BJ (cell line): ENCODE data around the gene MREG. TPM values are rescaled to one million over a fixed set of nuclear protein-coding genes. Genes with fewer than 3 reads are reported as not detected.

Experiments
- CTCF ChIA-PET: fragments of 350-600 bp; formaldehyde crosslinking; extraction: SDS; loops from one replicate; lab custom pipeline; 2021; ENCODE audit warnings: antibody characterized with exemption, inconsistent platforms; lab: Yijun Ruan, JAX
- POLR2A ChIA-PET: fragments of 300-600 bp; sonication (Branson Sonifier 250); formaldehyde crosslinking; extraction: SDS; loops from one replicate; lab custom pipeline; 2021; ENCODE audit warnings: antibody characterized with exemption; lab: Charles Lee
- DNase-seq: peaks from one replicate; pipeline ENCODE4 v3.0.0-alpha.2; 2011; ENCODE audit warnings: low read depth
- H3K27me3 ChIP-seq: 2 replicates; pipeline ENCODE4 v1.6.0; 2011; ENCODE audit warnings: low read length; ENCODE audit not compliant: control insufficient read depth, insufficient read depth
- H3K36me3 ChIP-seq: 2 replicates; pipeline ENCODE4 v1.5.1; 2011; ENCODE audit warnings: low read length; ENCODE audit not compliant: control insufficient read depth, insufficient read depth
- H3K4me3 ChIP-seq: 2 replicates; pipeline ENCODE4 v1.5.1; 2011; ENCODE audit warnings: low read depth, mild to moderate bottlenecking, control low read depth, low read length
- polyA plus RNA-seq: library from polyadenylated mRNA; depleted of rRNA; stranded (reverse); fragments of >200 nt; gene quantifications from 2 replicates; pipeline ENCODE4 v1.2.3, GENCODE V29; 2011
- TF ChIP-seq, protein P1 (sequence below): IDR thresholded peaks from 2 replicates; pipeline ENCODE4 v1.5.1; 2011; ENCODE audit warnings: low read depth, mild to moderate bottlenecking, control low read depth, inconsistent platforms, low read length, moderate library complexity; ENCODE audit not compliant: insufficient read depth

MREG gene
- polyA plus RNA-seq, 1 experiment = 1.1 TPM

DNA sequence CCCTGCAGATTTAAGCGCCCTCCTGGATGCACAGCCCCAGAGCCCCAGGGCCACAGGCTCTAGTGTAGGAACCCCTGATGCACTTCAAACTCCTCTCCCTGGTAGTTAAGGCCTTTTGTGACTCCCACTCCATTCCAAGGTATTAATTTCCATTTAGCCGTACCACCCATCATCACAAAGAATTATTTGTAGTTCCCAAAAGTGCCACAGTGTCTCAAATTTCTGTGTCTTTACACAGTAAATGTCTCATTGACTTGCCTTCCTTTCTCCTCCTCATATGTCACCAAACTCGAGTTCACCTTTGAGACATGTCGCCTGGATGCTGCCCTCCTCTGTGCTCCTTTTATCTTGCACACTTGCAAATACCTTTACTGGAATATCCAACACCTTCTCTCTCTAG lies 42.3 kb upstream of the MREG start:
- ChIA-PET CTCF (no interaction called here), POLR2A (no interaction called here)
- no peak overlapping the region for H3K4me3 ChIP-seq
- TF ChIP-seq, protein P1, sequence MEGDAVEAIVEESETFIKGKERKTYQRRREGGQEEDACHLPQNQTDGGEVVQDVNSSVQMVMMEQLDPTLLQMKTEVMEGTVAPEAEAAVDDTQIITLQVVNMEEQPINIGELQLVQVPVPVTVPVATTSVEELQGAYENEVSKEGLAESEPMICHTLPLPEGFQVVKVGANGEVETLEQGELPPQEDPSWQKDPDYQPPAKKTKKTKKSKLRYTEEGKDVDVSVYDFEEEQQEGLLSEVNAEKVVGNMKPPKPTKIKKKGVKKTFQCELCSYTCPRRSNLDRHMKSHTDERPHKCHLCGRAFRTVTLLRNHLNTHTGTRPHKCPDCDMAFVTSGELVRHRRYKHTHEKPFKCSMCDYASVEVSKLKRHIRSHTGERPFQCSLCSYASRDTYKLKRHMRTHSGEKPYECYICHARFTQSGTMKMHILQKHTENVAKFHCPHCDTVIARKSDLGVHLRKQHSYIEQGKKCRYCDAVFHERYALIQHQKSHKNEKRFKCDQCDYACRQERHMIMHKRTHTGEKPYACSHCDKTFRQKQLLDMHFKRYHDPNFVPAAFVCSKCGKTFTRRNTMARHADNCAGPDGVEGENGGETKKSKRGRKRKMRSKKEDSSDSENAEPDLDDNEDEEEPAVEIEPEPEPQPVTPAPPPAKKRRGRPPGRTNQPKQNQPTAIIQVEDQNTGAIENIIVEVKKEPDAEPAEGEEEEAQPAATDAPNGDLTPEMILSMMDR = no peak
- no peaks in the 10 kb centered on the region for H3K27me3 ChIP-seq
- no peaks in the 10 kb centered on the region for H3K36me3 ChIP-seq
- no peak for DNase-seq

- no peak for DNase-seq
- Histone ChIP-seq H3K27me3 (no peaks in the 10 kb centered on the region), H3K36me3 (no peaks in the 10 kb centered on the region), H3K4me3 (no peak overlapping the region)
- ChIA-PET POLR2A (no interaction called here), CTCF (interaction anchor here (1.2 kb wide), 1 partner anchor 20 kb away, joined by 4 read pairs; no protein-coding TSS in a partner anchor)
- TF ChIP-seq, protein P1 = no peak
Measured at GRCh38 chr2:216052420-216052819, 39.1 kb upstream of the MREG start.

GRCh38 chr2:216051350-216051749 lies 38.0 kb upstream of the MREG start:
- ChIA-PET CTCF (no interaction called here), POLR2A (no interaction called here)
- TF ChIP-seq, protein P1 = no peak
- no peaks in the 10 kb centered on the region for H3K27me3 ChIP-seq
- H3K4me3 ChIP-seq = no peak overlapping the region
- H3K36me3 ChIP-seq = no peaks in the 10 kb centered on the region
- DNase-seq = no peak

- ChIA-PET POLR2A (no interaction called here), CTCF (interaction anchor here (1.4 kb wide), 1 partner anchor 15 kb away, joined by 4 read pairs; no protein-coding TSS in a partner anchor)
- Histone ChIP-seq H3K36me3 (no peaks in the 10 kb centered on the region), H3K4me3 (no peak overlapping the region), H3K27me3 (no peaks in the 10 kb centered on the region)
- no peak for DNase-seq
- TF ChIP-seq, protein P1 = no peak
Measured at GRCh38 chr2:216049452-216049851, 36.1 kb upstream of the MREG start.

GRCh38 chr2:216047397-216047796 lies 34.0 kb upstream of the MREG start:
- no peak overlapping the region for H3K4me3 ChIP-seq
- TF ChIP-seq, protein P1 = no peak
- no peak for DNase-seq
- POLR2A ChIA-PET = interaction anchor here (0.7 kb wide), 1 partner anchor 63 kb away, joined by 5 read pairs; no protein-coding TSS in a partner anchor
- H3K27me3 ChIP-seq = no peaks in the 10 kb centered on the region
- CTCF ChIA-PET = interaction anchor here (0.6 to 1.6 kb wide), 4 partner anchors 11 to 24 kb away, joined by 3 to 4 read pairs (median 3); no protein-coding TSS in a partner anchor
- no peaks in the 10 kb centered on the region for H3K36me3 ChIP-seq
